ENCODE data around the gene LCE1E. TPM values are rescaled to one million over a fixed set of nuclear protein-coding genes. Genes with fewer than 3 reads are reported as not detected.

LCE1E gene, protein sequence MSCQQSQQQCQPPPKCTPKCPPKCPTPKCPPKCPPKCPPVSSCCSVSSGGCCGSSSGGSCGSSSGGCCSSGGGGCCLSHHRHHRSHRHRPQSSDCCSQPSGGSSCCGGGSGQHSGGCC
- total RNA-seq: not detected

DNA sequence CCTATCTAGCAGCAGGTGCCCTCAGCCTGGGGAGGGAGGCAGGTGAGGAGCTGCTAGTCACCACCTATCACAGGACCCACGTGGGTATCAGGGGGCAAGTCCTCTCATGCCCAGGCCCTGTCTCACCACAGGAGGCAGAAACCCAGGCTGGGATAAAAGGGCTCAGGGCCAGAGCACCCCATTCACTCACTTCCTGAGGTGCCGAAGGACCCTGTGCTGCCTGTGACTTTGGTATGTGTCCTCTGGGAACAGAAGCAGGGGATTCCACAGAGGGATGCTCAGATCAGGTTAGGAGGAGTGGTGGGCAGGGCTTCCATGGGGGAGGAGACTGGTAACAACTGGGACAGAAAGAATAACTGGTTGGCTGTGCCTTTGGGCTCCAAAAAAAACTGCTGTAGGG lies at the start of gene LCE1E:
TSS of gene LCE1E (plus strand) at position 181 of the 400 bp plus-strand sequence. CDS start 1,043 bp downstream, outside the sequence.
- no peak within 1 kb of the TSS for H3K4me3 ChIP-seq (ENCODE audit: low read length in 3 of 3)
- no peak within 1 kb of the TSS for H3K27ac ChIP-seq (ENCODE audit: low read depth, low read length)
- H3K27me3 ChIP-seq (ENCODE audit: control insufficient read depth in 3 of 3, insufficient read depth in 3 of 3, low read length in 3 of 3): peaks cover 0 to 2% (median 0%) of the 10 kb centered on the region in 3 donors
- H3K4me1 ChIP-seq (ENCODE audit: control insufficient read depth in 3 of 3, insufficient read depth in 3 of 3, low read length in 3 of 3): no peaks in the 10 kb centered on the region
- no peaks in the 10 kb centered on the region for H3K9me3 ChIP-seq (ENCODE audit: control insufficient read depth in 3 of 3, low read length in 3 of 3)
- H3K36me3 ChIP-seq (ENCODE audit: control insufficient read depth in 3 of 3, insufficient read depth in 3 of 3, low read length in 3 of 3): no peaks in the 10 kb centered on the region
- H3K9ac ChIP-seq (ENCODE audit: low read depth in 1 of 3, low read length in 3 of 3): no peak within 1 kb of the TSS

DNA sequence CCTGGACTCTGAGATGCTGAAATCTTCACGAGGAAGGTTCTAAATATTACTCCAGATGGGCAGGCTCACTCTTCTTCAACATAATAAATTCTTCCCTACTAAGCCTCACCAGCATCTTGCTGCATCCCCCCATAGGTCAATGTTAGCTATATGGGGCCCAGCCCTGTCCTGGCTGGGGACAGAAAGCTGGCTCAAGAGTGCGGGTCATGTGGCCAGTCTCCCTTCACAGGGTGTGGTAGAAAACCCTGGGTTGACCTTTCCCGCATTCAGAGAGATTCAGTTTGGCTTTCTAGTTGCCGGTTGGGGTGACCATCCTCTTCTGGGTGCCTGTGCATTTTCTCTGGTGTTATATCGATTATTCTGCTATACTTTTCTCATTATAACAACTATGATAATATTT lies 48.1 kb upstream of the LCE1E start:
- no peaks in the 10 kb centered on the region for H3K9me3 ChIP-seq (ENCODE audit: control insufficient read depth in 3 of 3, low read length in 3 of 3)
- H3K4me3 ChIP-seq (ENCODE audit: low read length in 3 of 3): no peak overlapping the region
- no peaks in the 10 kb centered on the region for H3K27me3 ChIP-seq (ENCODE audit: control insufficient read depth in 3 of 3, insufficient read depth in 3 of 3, low read length in 3 of 3)

DNA sequence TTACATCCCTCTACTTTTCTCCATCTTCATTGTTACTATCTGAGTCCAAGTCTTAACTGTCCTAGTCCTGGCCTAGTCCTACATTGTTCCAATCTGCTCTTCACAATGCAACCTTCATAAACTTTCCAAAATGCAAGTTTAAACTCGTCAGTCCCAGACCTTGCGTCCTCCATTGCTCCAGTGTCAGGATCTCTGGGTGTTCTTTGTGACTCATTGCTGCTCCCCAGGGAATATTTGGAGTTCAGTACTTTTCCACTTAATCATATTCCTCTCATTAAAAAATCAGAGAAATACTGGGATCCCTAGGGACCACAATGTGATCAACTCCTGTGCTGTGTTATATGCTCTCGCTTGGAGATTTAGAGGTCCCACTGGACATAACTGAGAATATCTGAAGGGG lies 46.2 kb upstream of the LCE1E start:
- Histone ChIP-seq H3K36me3 (ENCODE audit: control insufficient read depth in 3 of 3, insufficient read depth in 3 of 3, low read length in 3 of 3) (no peaks in the 10 kb centered on the region), H3K27me3 (ENCODE audit: control insufficient read depth in 3 of 3, insufficient read depth in 3 of 3, low read length in 3 of 3) (peaks cover 0 to 2% (median 0%) of the 10 kb centered on the region in 3 donors), H3K4me3 (ENCODE audit: low read length in 3 of 3) (no peak overlapping the region), H3K4me1 (ENCODE audit: control insufficient read depth in 3 of 3, insufficient read depth in 3 of 3, low read length in 3 of 3) (no peaks in the 10 kb centered on the region), H3K9ac (ENCODE audit: low read depth in 1 of 3, low read length in 3 of 3) (no peak overlapping the region), H3K9me3 (ENCODE audit: control insufficient read depth in 3 of 3, low read length in 3 of 3) (no peaks in the 10 kb centered on the region), H3K27ac (ENCODE audit: low read depth, low read length) (no peak overlapping the region)

More for the DNA sequence above, 48.1 kb upstream of the LCE1E start:
- H3K27ac ChIP-seq (ENCODE audit: low read depth, low read length): no peak overlapping the region
- no peaks in the 10 kb centered on the region for H3K36me3 ChIP-seq (ENCODE audit: control insufficient read depth in 3 of 3, insufficient read depth in 3 of 3, low read length in 3 of 3)
- H3K9ac ChIP-seq (ENCODE audit: low read depth in 1 of 3, low read length in 3 of 3): no peak overlapping the region
- H3K4me1 ChIP-seq (ENCODE audit: control insufficient read depth in 3 of 3, insufficient read depth in 3 of 3, low read length in 3 of 3): no peaks in the 10 kb centered on the region

DNA sequence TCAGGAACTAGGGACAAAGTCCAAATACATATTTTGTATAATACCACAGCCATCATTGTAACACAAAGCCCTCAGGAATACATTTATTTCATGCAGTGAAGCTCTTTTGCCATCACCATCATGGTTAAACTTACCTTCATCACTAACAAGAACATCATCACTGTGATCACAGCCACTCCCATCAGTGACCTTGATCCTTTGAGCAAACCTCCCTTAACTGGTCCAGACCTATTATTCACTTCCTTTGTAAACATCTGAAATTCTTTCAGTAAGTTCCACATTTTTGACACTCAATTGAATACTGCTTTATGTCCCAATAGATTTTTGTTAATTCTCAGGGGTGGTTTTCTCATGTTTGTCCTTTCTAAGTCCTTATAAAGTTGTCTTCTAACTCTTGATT lies 44.4 kb upstream of the LCE1E start:
- H3K9ac ChIP-seq (ENCODE audit: low read depth in 1 of 3, low read length in 3 of 3): no peak overlapping the region
- no peaks in the 10 kb centered on the region for H3K36me3 ChIP-seq (ENCODE audit: control insufficient read depth in 3 of 3, insufficient read depth in 3 of 3, low read length in 3 of 3)
- H3K27me3 ChIP-seq (ENCODE audit: control insufficient read depth in 3 of 3, insufficient read depth in 3 of 3, low read length in 3 of 3): peaks cover 0 to 2% (median 0%) of the 10 kb centered on the region in 3 donors
- H3K4me1 ChIP-seq (ENCODE audit: control insufficient read depth in 3 of 3, insufficient read depth in 3 of 3, low read length in 3 of 3): no peaks in the 10 kb centered on the region
- no peak overlapping the region for H3K27ac ChIP-seq (ENCODE audit: low read depth, low read length)
- no peak overlapping the region for H3K4me3 ChIP-seq (ENCODE audit: low read length in 3 of 3)
- H3K9me3 ChIP-seq (ENCODE audit: control insufficient read depth in 3 of 3, low read length in 3 of 3): no peaks in the 10 kb centered on the region

DNA sequence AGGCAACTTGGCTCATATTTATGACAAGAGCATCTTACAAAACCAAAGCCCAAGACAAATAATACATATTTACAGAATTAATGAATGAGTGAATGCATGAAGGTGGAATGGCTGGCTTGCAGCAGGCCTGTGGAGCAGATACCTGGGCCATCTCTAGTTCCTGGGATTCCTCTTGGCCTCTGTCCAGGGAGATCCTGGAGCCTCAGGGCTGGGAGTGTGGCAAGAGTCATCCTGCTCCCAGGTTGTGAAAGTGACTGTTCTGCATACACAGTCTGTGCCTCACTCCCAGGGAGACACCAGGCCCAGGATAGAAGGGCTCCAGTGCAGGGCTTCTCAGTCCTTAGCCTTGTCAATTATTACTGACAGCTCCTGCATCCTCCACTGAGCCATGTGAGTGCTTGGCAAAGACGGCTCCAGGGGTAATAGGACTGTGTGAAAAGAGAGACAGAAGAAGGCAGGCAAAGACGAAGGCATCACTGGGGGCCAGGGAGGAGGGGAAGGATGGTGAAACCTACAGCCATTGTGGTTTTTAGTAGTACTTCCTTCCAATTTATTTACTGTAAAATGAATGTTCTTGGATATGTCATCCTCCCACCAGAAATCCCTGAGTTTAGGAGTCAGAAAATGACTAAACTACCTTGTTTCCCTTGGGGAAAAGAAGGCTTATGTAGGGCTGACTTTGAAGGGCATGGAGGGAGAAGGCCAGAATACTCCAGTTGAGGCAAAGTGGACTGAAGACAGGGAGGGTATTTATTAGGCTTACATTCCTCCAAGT lies 42.5 kb upstream of the LCE1E start:
- no peak overlapping the region for H3K9ac ChIP-seq (ENCODE audit: low read depth in 1 of 3, low read length in 3 of 3)

DNA sequence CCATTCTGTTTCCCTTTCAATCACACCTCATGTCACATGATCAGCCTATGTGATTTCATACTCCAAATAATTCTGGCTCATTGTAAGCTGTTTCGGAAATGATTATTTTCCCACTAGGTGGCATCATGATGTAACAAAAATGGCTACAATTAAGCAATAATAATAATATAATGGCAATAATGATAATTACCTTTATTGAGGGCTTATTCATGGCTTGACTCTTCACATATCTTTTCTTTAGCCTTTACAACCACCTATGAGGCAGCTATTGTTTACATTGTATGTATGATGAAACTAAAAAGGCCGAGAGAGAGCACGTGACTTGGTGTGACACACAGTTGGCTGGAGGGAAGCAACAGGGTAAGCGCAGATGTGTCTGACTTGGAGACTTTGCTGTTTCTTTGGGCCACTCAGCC lies 40.8 kb upstream of the LCE1E start:
- Histone ChIP-seq H3K9me3 (ENCODE audit: control insufficient read depth in 3 of 3, low read length in 3 of 3) (no peaks in the 10 kb centered on the region), H3K27ac (ENCODE audit: low read depth, low read length) (no peak overlapping the region), H3K36me3 (ENCODE audit: control insufficient read depth in 3 of 3, insufficient read depth in 3 of 3, low read length in 3 of 3) (no peaks in the 10 kb centered on the region), H3K9ac (ENCODE audit: low read depth in 1 of 3, low read length in 3 of 3) (no peak overlapping the region), H3K4me1 (ENCODE audit: control insufficient read depth in 3 of 3, insufficient read depth in 3 of 3, low read length in 3 of 3) (no peaks in the 10 kb centered on the region), H3K27me3 (ENCODE audit: control insufficient read depth in 3 of 3, insufficient read depth in 3 of 3, low read length in 3 of 3) (peaks cover 0 to 2% (median 0%) of the 10 kb centered on the region in 3 donors), H3K4me3 (ENCODE audit: low read length in 3 of 3) (no peak overlapping the region)

More for the DNA sequence above, 42.5 kb upstream of the LCE1E start:
- Histone ChIP-seq H3K36me3 (ENCODE audit: control insufficient read depth in 3 of 3, insufficient read depth in 3 of 3, low read length in 3 of 3) (no peaks in the 10 kb centered on the region), H3K27me3 (ENCODE audit: control insufficient read depth in 3 of 3, insufficient read depth in 3 of 3, low read length in 3 of 3) (peaks cover 0 to 2% (median 0%) of the 10 kb centered on the region in 3 donors), H3K27ac (ENCODE audit: low read depth, low read length) (no peak overlapping the region), H3K9me3 (ENCODE audit: control insufficient read depth in 3 of 3, low read length in 3 of 3) (no peaks in the 10 kb centered on the region), H3K4me1 (ENCODE audit: control insufficient read depth in 3 of 3, insufficient read depth in 3 of 3, low read length in 3 of 3) (no peaks in the 10 kb centered on the region), H3K4me3 (ENCODE audit: low read length in 3 of 3) (no peak overlapping the region)

DNA sequence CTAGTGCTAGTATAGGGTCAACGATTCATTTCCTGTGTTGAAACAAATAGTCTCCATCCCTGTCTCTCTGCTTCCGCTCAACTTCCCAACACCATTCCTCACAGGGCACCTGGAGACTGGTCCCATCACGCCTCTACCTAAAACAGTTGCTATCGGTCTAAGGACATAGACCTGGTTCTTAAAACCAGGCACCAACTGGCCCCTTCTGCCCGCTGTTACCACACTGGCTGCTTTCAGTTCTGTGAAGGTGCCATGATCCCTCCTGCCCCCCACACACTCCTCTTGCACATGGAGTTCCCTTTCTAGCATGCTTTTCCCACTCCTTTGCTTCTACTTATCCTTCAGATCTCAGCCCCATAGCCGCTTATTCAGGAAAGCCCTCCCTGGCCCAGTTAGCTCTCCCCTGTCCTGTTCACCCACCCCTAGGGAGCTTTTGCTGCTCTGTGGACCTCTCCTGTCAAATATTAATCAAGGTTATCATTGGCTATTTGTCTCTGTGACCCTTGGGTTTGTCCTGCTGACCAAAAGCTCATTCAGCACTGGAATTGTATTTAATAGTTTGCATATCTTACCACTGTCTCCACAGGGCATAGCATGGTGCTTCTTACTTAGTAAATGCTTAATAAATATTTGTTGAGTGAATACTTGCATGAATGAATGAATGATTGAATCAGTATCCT lies 40.2 kb upstream of the LCE1E start:
- Histone ChIP-seq H3K4me3 (ENCODE audit: low read length in 3 of 3) (no peak overlapping the region), H3K36me3 (ENCODE audit: control insufficient read depth in 3 of 3, insufficient read depth in 3 of 3, low read length in 3 of 3) (no peaks in the 10 kb centered on the region), H3K9me3 (ENCODE audit: control insufficient read depth in 3 of 3, low read length in 3 of 3) (no peaks in the 10 kb centered on the region), H3K9ac (ENCODE audit: low read depth in 1 of 3, low read length in 3 of 3) (no peak overlapping the region), H3K4me1 (ENCODE audit: control insufficient read depth in 3 of 3, insufficient read depth in 3 of 3, low read length in 3 of 3) (no peaks in the 10 kb centered on the region), H3K27me3 (ENCODE audit: control insufficient read depth in 3 of 3, insufficient read depth in 3 of 3, low read length in 3 of 3) (peaks cover 0 to 5% (median 0%) of the 10 kb centered on the region in 3 donors), H3K27ac (ENCODE audit: low read depth, low read length) (no peak overlapping the region)

DNA sequence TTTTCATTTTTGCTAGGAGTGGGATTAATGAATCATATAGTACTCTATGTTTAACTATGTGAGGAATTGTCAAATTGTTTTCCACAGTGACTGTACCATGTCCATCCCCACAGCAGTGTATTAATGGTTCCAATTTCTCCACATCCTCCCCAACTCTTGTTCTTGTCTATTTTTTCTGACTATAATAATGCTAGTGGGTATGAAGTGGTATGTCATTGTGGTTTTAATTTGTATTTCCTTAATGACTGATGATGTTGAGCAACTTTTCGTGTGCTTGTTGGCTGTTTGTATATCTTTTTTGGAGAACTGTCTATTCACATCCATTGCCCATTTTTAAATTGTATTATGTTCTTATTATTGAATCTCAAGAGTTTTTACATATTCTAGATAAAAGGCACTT lies 38.2 kb upstream of the LCE1E start:
- no peaks in the 10 kb centered on the region for H3K9me3 ChIP-seq (ENCODE audit: control insufficient read depth in 3 of 3, low read length in 3 of 3)
- no peaks in the 10 kb centered on the region for H3K36me3 ChIP-seq (ENCODE audit: control insufficient read depth in 3 of 3, insufficient read depth in 3 of 3, low read length in 3 of 3)
- no peak overlapping the region for H3K9ac ChIP-seq (ENCODE audit: low read depth in 1 of 3, low read length in 3 of 3)
- H3K4me3 ChIP-seq (ENCODE audit: low read length in 3 of 3): no peak overlapping the region
- no peak overlapping the region for H3K27ac ChIP-seq (ENCODE audit: low read depth, low read length)
- peaks cover 0 to 5% (median 0%) of the 10 kb centered on the region in 3 donors for H3K27me3 ChIP-seq (ENCODE audit: control insufficient read depth in 3 of 3, insufficient read depth in 3 of 3, low read length in 3 of 3)
- no peaks in the 10 kb centered on the region for H3K4me1 ChIP-seq (ENCODE audit: control insufficient read depth in 3 of 3, insufficient read depth in 3 of 3, low read length in 3 of 3)

DNA sequence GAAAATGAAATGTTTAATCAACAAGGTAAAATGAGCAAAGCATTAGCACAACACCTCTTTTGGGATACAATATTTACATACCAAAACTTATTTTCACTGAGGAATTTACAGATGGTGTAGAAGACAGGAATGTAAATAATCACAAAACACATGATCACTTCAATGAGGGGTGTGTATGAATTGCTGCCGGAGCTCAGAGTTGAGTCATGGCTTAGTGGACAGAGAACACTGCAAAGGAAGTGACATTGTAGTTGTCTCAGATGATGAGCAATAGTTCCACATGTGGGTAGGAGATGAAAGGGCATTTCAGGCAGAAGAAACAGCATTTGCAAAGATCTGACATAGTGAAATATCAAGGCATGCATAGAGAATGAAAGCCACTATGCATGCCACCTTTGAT lies 33.8 kb upstream of the LCE1E start:
- Histone ChIP-seq H3K9me3 (ENCODE audit: control insufficient read depth in 3 of 3, low read length in 3 of 3) (peaks cover 0 to 2% (median 0%) of the 10 kb centered on the region in 3 donors), H3K4me1 (ENCODE audit: control insufficient read depth in 3 of 3, insufficient read depth in 3 of 3, low read length in 3 of 3) (no peaks in the 10 kb centered on the region), H3K36me3 (ENCODE audit: control insufficient read depth in 3 of 3, insufficient read depth in 3 of 3, low read length in 3 of 3) (no peaks in the 10 kb centered on the region), H3K9ac (ENCODE audit: low read depth in 1 of 3, low read length in 3 of 3) (no peak overlapping the region), H3K4me3 (ENCODE audit: low read length in 3 of 3) (no peak overlapping the region), H3K27me3 (ENCODE audit: control insufficient read depth in 3 of 3, insufficient read depth in 3 of 3, low read length in 3 of 3) (peaks cover 0 to 3% (median 0%) of the 10 kb centered on the region in 3 donors), H3K27ac (ENCODE audit: low read depth, low read length) (no peak overlapping the region)

DNA sequence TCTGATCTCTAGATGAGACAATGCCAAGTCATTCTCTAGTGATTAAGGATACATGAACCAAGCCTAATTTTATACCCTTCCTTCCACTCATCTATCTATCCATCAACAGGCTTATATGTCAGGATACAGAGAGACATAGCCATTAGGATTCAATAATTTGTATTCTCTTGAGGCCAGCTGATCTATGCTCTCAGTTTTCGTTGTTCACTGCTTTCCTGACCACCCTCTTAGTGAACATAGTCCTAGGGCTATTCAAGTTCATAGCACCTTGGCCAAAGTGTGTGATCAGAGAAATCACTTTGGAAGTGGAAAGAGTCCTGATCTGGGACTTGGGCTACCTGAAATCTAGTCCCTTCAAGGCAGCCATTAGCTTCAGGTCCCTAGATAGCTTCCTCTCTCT lies 32.5 kb upstream of the LCE1E start:
- H3K27me3 ChIP-seq (ENCODE audit: control insufficient read depth in 3 of 3, insufficient read depth in 3 of 3, low read length in 3 of 3): peaks cover 0 to 3% (median 0%) of the 10 kb centered on the region in 3 donors
- no peaks in the 10 kb centered on the region for H3K36me3 ChIP-seq (ENCODE audit: control insufficient read depth in 3 of 3, insufficient read depth in 3 of 3, low read length in 3 of 3)
- no peak overlapping the region for H3K27ac ChIP-seq (ENCODE audit: low read depth, low read length)
- no peak overlapping the region for H3K4me3 ChIP-seq (ENCODE audit: low read length in 3 of 3)
- H3K9me3 ChIP-seq (ENCODE audit: control insufficient read depth in 3 of 3, low read length in 3 of 3): peaks cover 0 to 2% (median 0%) of the 10 kb centered on the region in 3 donors
- H3K9ac ChIP-seq (ENCODE audit: low read depth in 1 of 3, low read length in 3 of 3): no peak overlapping the region
- no peaks in the 10 kb centered on the region for H3K4me1 ChIP-seq (ENCODE audit: control insufficient read depth in 3 of 3, insufficient read depth in 3 of 3, low read length in 3 of 3)
